SK-N-MC (cell line): ENCODE results near the gene AP4E1.

Experiments used
- EZH2 ChIP-seq: fragments of 200-600 bp; sonication (generic); IDR thresholded peaks from one replicate; pipeline ENCODE4 v1.6.1; 2017; ENCODE audit warnings: antibody characterized with exemption
- FOXP2 ChIP-seq: optimal IDR thresholded peaks from 2 replicates; pipeline ENCODE3; 2011; ENCODE audit warnings: mild to moderate bottlenecking, moderate library complexity; ENCODE audit not compliant: insufficient read depth; ENCODE audit errors: extremely low read length, control extremely low read depth
- POLR2AphosphoS5 ChIP-seq: IDR thresholded peaks from 2 replicates; pipeline ENCODE4 v1.6.1; 2012; ENCODE audit warnings: mild to moderate bottlenecking, low read depth, low read length, borderline replicate concordance

DNA sequence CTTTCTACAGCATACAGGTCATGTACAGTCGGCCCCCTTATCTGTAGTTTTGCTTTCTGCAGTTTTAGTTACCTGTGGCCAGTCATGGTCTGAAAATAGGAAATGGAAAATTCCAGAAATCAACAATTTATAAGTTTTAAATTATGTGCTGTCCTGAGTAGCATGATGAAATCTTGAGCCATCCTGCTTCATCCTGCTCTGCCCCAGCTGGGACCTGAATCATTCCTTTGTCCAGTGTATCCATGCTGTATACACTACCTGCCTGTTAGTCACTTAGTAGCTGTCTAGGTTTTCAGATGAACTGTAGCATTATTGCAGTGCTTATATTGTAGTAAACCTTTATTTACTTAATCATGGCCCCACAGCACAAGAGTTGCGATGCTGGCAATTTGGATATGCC is 44.8 kb downstream of the AP4E1 start:
- TF ChIP-seq POLR2AphosphoS5: no peak
- no peak for TF ChIP-seq EZH2
- TF ChIP-seq FOXP2: no peak
